Activated CD4-positive, alpha-beta T cell treated with anti-CD3 and anti-CD28 coated beads for 36 hours (primary cell): ENCODE data around the gene PDRG1. TPM values are rescaled to one million over a fixed set of nuclear protein-coding genes. Genes with fewer than 3 reads are reported as not detected.

Experiments used
- ATAC-seq: fragments of 200-7000 bp; cut with Tn5 transposase; one replicate; pipeline ENCODE4 v1.10.0; 2021; ENCODE audit warnings: mild to moderate bottlenecking, moderate library complexity
- CTCF ChIA-PET: fragments of 350-600 bp; sonication (Branson Sonifier 250); formaldehyde crosslinking; loops from one replicate; lab custom pipeline; 2021; ENCODE audit warnings: antibody characterized with exemption; lab: Charles Lee
- POLR2A ChIA-PET: fragments of 350-600 bp; sonication (Branson Sonifier 250); formaldehyde crosslinking; loops from one replicate; lab custom pipeline; 2021; ENCODE audit warnings: antibody characterized with exemption, inconsistent platforms; lab: Charles Lee
- DNase-seq: peaks from one replicate; pipeline ENCODE4 v3.0.0-alpha.2; 2020
- H3K27ac Mint-ChIP-seq: one replicate; pipeline ENCODE4 v1.8.0; 2021; ENCODE audit warnings: mixed read lengths
- H3K27me3 Mint-ChIP-seq: one replicate; pipeline ENCODE4 v1.8.0; 2021; ENCODE audit warnings: mixed read lengths
- H3K36me3 Mint-ChIP-seq: one replicate; pipeline ENCODE4 v1.8.0; 2021; ENCODE audit warnings: low read depth, mixed read lengths
- H3K4me1 Mint-ChIP-seq: one replicate; pipeline ENCODE4 v1.8.0; 2021; ENCODE audit warnings: mixed read lengths
- H3K4me3 Mint-ChIP-seq: one replicate; pipeline ENCODE4 v1.8.0; 2021; ENCODE audit warnings: mild to moderate bottlenecking, moderate library complexity, mixed read lengths
- H3K9me3 Mint-ChIP-seq: one replicate; pipeline ENCODE4 v1.8.0; 2021; ENCODE audit warnings: low read depth, mixed read lengths
- intact Hi-C, 2 experiments: fragments of 100-400 bp; cut with DNase I in 1 of 2; cut with micrococcal nuclease in 1 of 2; formaldehyde crosslinking; loops; one replicate each; pipeline versions ENCODE4 v1.14.2 to v1.15.1; 2022 to 2024; cut with DNase I, micrococcal nuclease
- total RNA-seq, 2 experiments: library from RNA; stranded (reverse); gene quantifications; one replicate each; pipeline ENCODE4 v1.2.3, GENCODE V29; 2021

PDRG1 gene
- total RNA-seq, 2 experiments from 2014 or later, result 12.8 to 18.4 TPM

DNA sequence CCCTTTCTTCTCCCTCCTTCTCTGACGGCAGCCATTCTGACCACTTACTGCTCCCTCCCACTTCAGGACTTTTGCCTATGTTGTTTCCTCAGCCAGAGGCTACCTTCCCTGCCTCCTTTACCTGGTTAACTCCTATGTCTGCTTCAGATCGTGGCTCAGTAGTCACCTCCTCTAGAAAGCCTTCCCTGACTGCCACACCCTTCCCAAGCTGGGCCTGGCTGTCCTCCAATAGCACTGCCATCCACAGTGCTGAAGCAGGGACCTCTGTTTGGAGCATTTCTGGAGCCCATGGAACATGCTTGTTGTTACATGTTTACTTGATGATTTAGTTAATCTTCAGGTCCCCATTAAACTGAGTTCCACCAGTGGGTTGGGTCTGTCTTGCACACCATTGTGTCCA lies 29.9 kb upstream of the PDRG1 start:
- Mint-ChIP-seq H3K4me3 (no peak overlapping the region), H3K27ac (no peak overlapping the region), H3K9me3 (no peaks in the 10 kb centered on the region), H3K36me3 (no peaks in the 10 kb centered on the region), H3K4me1 (no peaks in the 10 kb centered on the region), H3K27me3 (peaks cover 11% of the 10 kb centered on the region)
- POLR2A ChIA-PET, result no interaction called here
- intact Hi-C loops, result no loop called here
- no peak for ATAC-seq
- no peak for DNase-seq
- CTCF ChIA-PET, result no interaction called here

DNA sequence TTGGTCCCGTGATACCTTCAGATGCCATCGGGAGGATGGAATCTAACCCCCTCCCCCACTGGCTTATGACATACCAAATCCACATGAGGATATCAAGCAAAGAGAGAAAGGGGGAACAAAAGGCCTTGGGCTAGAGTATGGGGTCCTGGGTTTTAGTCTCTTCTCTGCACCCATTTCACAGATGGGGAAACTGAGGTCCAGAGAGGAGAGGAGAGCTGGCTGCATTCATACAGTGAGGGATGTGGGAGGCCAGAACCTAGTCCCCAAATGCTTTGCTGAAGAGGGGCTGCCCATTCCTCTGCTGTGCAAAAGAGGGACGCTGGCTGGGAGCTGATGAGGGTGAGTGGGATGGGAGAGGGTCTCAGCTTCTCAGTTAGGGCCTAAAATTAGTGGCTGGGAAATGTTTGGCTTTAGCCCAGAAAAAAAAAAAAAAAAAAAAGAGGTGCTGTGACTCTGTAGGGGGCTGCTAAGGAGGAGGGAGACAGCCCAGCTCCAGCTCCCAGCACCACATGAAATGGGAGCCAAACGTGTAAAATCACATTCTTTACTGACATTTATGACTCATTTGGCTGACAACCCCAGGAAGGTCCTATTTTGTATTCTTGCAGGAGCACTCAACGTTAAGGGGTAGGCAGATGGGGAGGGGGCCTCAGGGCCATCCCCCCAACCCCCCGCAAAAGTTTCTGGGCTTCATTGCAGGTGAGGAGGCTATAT lies 28.0 kb upstream of the PDRG1 start:
- H3K4me1 Mint-ChIP-seq, result no peaks in the 10 kb centered on the region
- intact Hi-C loops, result no loop called here
- DNase-seq (no peak), ATAC-seq (no peak)
- H3K27me3 Mint-ChIP-seq, result peaks cover 19% of the 10 kb centered on the region
- H3K36me3 Mint-ChIP-seq, result no peaks in the 10 kb centered on the region
- no peaks in the 10 kb centered on the region for H3K9me3 Mint-ChIP-seq
- no peak overlapping the region for H3K4me3 Mint-ChIP-seq
- POLR2A ChIA-PET, result no interaction called here
- CTCF ChIA-PET, result interaction anchor here (0.9 kb wide), 1 partner anchor 52 kb away, joined by 4 read pairs; no protein-coding TSS in a partner anchor
- H3K27ac Mint-ChIP-seq, result no peak overlapping the region

DNA sequence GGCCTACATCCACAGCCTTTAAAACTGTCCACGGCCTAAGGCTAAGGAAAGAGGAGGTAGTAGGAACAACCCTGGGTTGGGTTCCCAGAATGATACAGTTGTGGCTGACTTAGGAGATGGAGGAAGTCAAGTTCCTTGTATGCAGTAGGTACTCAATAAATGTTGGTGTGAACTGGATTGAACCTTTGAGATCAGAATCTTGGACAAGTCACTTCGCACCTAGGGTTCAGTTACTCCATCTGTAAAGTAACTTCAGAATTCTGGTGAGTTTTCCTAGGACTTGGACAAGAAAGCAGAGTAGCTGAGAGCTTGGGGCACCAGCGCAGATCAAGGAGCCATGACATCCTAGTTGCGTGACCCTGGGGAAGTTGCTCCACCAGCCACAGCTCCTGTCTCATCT lies 25.2 kb upstream of the PDRG1 start:
- ChIA-PET POLR2A (no interaction called here), CTCF (interaction anchor here (1.0 kb wide), 1 partner anchor 124 kb away, joined by 3 read pairs; no protein-coding TSS in a partner anchor)
- no peak overlapping the region for H3K27ac Mint-ChIP-seq
- DNase-seq, result no peak
- H3K9me3 Mint-ChIP-seq, result no peaks in the 10 kb centered on the region
- H3K4me1 Mint-ChIP-seq, result no peaks in the 10 kb centered on the region
- H3K36me3 Mint-ChIP-seq, result no peaks in the 10 kb centered on the region
- ATAC-seq, result no peak
- intact Hi-C loops, result no loop called here
- peaks cover 22% of the 10 kb centered on the region for H3K27me3 Mint-ChIP-seq
- H3K4me3 Mint-ChIP-seq, result no peak overlapping the region

DNA sequence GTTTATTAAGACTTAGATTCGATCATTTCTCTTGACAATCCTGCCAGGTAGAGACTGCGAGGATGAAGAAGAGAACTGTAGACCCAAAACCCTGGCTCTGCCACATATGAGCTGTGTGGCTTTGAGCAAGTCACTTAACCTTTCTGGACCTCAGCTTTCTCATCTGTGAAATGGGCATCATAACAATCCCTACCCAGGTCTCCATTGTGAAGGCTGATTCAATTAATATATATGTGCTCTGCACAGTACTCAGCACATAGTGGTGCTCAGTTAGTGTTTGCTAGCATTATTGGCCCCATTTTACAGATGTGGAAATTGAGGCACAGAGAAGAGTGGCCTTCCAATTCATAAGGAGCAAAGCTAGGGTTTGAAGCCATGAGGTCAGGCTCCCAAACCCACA lies 24.0 kb upstream of the PDRG1 start:
- ChIA-PET POLR2A (no interaction called here), CTCF (interaction anchor here (0.7 to 1.6 kb wide), 2 partner anchors 9 to 24 kb away, joined by 3 to 5 read pairs; partner anchors contain the start of gene PDRG1)
- no peaks in the 10 kb centered on the region for H3K4me1 Mint-ChIP-seq
- H3K27ac Mint-ChIP-seq, result no peak overlapping the region
- DNase-seq (no peak), ATAC-seq (no peak)
- H3K9me3 Mint-ChIP-seq, result no peaks in the 10 kb centered on the region
- intact Hi-C loops, result no loop called here
- no peaks in the 10 kb centered on the region for H3K36me3 Mint-ChIP-seq
- H3K4me3 Mint-ChIP-seq, result no peak overlapping the region
- H3K27me3 Mint-ChIP-seq, result peaks cover 23% of the 10 kb centered on the region

DNA sequence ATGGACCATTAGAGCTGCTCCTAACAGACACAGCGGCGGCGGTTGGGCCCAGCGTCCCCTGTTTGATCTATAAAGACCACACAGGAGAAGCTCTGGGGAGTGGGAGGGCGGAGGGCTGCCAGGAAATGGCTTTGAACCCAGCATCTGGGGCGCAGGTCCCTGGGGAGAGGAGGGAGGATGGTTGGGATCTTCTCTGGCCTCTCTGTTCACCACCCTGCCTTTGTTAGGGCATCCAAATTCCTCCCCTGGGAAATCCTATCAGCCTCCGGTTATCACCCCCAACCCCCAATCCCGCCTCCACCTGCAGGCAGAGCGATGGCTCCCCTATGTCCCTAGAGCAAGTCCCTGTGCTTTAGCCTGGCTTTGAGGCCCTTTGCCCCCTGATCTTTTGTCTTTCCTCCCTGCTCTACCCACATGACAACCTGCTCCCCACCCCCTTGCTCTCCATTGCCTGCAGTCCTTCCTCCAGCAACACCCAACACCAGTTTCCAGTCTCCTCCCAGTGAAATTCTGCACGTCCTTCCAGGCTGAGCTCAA lies 23.2 kb upstream of the PDRG1 start:
- POLR2A ChIA-PET, result no interaction called here
- Mint-ChIP-seq H3K36me3 (no peaks in the 10 kb centered on the region), H3K27ac (no peak overlapping the region), H3K4me1 (no peaks in the 10 kb centered on the region), H3K9me3 (no peaks in the 10 kb centered on the region), H3K27me3 (peaks cover 31% of the 10 kb centered on the region), H3K4me3 (no peak overlapping the region)
- CTCF ChIA-PET, result interaction anchor here (0.5 to 1.6 kb wide), 2 partner anchors 23 to 123 kb away, joined by 4 to 5 read pairs; partner anchors contain the start of gene PDRG1
- intact Hi-C loops, result no loop called here
- DNase-seq (no peak), ATAC-seq (no peak)

DNA sequence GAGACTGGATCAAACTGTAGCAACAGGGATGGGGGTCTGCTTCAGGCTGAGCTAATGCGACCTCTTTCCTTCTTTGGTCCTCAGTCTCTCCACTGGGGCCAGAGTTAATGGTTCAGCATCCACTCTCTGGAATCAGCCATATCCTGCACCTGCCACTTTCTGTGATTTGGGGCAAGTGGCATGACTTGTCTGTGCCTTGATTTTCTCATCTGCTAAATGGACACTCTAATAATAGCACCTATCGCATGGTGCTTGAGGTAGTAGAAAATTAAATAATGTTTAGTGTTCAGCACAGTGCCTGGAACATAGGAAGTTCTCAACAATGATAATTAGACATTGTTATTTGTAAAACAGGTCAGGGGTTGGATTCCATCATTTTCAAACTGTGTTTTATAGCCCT lies 22.4 kb upstream of the PDRG1 start:
- intact Hi-C loops, result no loop called here
- H3K4me1 Mint-ChIP-seq, result no peaks in the 10 kb centered on the region
- no peaks in the 10 kb centered on the region for H3K9me3 Mint-ChIP-seq
- ChIA-PET CTCF (no interaction called here), POLR2A (no interaction called here)
- ATAC-seq (no peak), DNase-seq (no peak)
- H3K27ac Mint-ChIP-seq, result no peak overlapping the region
- H3K27me3 Mint-ChIP-seq, result peaks cover 38% of the 10 kb centered on the region
- H3K36me3 Mint-ChIP-seq, result no peaks in the 10 kb centered on the region
- H3K4me3 Mint-ChIP-seq, result no peak overlapping the region

DNA sequence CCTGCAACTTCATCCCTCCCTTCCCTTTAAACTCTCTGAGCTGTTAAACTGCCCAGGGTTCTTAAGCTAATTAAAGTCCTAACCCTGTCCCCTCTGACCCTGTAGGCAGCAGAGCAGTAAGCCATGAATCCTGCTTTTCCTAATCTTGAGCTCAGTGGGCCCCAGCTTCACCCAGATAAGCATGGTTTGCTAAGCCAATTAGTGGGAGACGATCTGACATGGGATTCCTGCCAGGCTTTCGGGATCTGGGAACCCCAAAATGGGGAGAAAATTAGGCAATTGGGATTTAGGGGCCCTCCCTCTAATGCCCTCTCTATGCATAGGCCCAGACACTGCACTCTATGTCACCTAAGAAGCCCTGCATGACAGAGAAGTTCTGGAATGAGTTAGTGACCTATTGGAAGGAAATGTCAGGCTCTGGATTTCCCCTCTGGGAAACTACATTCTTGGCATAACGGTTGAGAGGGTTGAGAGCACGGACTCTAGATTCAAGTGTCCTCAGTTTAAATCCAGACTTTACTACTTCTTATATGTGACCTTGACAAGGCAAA lies 20.7 kb upstream of the PDRG1 start:
- ATAC-seq, result no peak
- H3K9me3 Mint-ChIP-seq, result no peaks in the 10 kb centered on the region
- H3K27ac Mint-ChIP-seq, result no peak overlapping the region
- intact Hi-C loops, result no loop called here
- no peak overlapping the region for H3K4me3 Mint-ChIP-seq
- peaks cover 45% of the 10 kb centered on the region for H3K27me3 Mint-ChIP-seq
- ChIA-PET CTCF (interaction anchor here (0.9 to 1.1 kb wide), 3 partner anchors 9 to 166 kb away, joined by 3 to 4 read pairs (median 3); no protein-coding TSS in a partner anchor), POLR2A (no interaction called here)
- H3K36me3 Mint-ChIP-seq, result no peaks in the 10 kb centered on the region
- no peak for DNase-seq
- H3K4me1 Mint-ChIP-seq, result peaks cover 2% of the 10 kb centered on the region

DNA sequence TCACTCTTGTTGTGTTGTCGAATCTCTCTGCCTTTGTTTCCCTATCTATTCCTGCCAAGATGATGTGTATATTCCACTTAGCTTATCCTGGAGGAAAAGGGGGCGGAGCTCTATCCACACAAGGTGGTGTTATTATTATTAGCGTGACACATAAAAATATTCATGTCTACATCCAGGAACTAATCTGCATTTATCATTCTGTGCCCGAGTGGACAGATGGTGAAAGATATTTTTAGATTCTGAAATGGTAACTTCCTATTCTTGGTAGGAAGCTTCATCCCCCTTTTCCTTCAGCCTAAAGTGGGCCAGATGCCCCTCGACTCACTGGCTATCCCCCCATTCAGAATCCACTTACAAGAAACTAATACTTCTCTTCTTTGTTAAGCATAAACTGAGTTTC lies 18.1 kb upstream of the PDRG1 start:
- peaks cover 2% of the 10 kb centered on the region for H3K4me1 Mint-ChIP-seq
- H3K9me3 Mint-ChIP-seq, result no peaks in the 10 kb centered on the region
- intact Hi-C loops, result no loop called here
- no peaks in the 10 kb centered on the region for H3K36me3 Mint-ChIP-seq
- CTCF ChIA-PET, result interaction anchor here (0.6 to 0.9 kb wide), 4 partner anchors 109 to 355 kb away, joined by 3 to 4 read pairs (median 4); no protein-coding TSS in a partner anchor
- peaks cover 53% of the 10 kb centered on the region for H3K27me3 Mint-ChIP-seq
- POLR2A ChIA-PET, result no interaction called here
- H3K27ac Mint-ChIP-seq, result no peak overlapping the region
- ATAC-seq, result no peak
- no peak for DNase-seq
- H3K4me3 Mint-ChIP-seq, result no peak overlapping the region

DNA sequence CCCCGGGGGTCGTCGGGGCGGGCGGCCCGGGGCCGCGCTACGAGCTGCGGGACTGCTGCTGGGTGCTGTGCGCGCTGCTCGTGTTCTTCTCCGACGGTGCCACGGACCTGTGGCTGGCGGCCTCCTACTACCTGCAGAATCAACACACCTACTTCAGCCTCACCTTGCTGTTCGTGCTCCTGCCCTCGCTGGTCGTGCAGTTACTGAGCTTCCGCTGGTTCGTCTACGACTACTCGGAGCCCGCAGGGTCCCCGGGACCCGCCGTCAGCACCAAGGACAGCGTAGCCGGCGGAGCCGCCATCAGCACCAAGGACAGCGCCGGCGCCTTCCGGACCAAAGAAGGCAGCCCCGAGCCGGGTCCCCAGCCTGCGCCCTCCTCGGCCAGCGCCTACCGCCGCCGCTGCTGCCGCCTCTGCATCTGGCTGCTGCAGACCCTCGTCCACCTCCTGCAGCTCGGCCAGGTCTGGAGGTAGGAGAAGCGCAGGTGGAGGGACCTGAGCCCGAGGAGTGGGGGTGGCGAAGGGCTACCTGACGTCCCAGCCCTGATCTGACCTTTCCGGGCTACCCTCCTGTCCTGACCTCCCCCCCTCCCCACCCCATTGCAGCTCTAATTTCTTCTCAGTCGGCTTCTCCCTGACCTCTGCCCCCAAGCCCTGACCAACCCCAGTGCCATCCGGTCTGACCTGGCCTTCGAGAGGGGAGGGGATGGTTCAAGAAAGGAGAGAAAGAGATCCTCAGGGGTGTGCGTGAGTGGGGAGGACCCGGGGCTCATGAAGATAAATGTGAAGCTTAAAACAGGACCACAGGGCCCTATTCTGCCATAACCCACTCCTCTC lies 16.7 kb upstream of the PDRG1 start:
- DNase-seq (peak; percentile 89), ATAC-seq (peak; percentile 87)
- CTCF ChIA-PET, result no interaction called here
- H3K27me3 Mint-ChIP-seq, result peaks cover 53% of the 10 kb centered on the region
- H3K9me3 Mint-ChIP-seq, result no peaks in the 10 kb centered on the region
- intact Hi-C loops, result loop anchor here in 1 of 2 experiments (1.0 kb wide), 1 partner anchor 16 kb away; the partner anchor contains the start of gene PDRG1
- peak overlapping the region; percentile 70 for H3K4me3 Mint-ChIP-seq
- H3K27ac Mint-ChIP-seq, result no peak overlapping the region
- POLR2A ChIA-PET, result no interaction called here
- peaks cover 2% of the 10 kb centered on the region for H3K4me1 Mint-ChIP-seq
- no peaks in the 10 kb centered on the region for H3K36me3 Mint-ChIP-seq

DNA sequence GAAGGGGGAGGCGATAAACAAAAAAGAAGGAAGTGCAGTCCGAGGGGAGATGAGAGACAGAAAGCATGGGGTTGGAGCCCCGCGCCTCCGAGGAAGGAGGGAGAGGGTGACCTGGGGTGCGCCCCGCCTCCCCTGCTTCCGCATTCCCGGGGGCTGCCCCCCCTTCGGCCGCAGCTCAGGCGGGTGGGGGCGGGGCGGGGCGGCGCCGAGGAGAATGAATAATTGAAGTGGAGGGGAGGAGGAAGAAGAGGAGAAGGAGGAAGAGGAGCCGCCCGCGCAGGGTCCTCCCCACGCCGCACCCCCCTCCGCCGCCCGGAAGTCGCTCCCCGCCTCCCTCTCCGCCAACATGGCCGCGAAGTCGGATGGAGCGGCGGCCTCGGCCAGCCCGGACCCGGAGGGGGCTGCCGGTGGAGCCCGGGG lies 16.0 kb upstream of the PDRG1 start, which contains the start of gene XKR7:
XKR7 (plus strand) TSS at position 322 of the 420 bp plus-strand sequence; CDS start at position 347, 25 bp downstream.
- ATAC-seq (peak; percentile 39), DNase-seq (peak; percentile 47)
- peak within 1 kb of the TSS; percentile 70 for H3K4me3 Mint-ChIP-seq
- ChIA-PET POLR2A (no interaction called here), CTCF (no interaction called here)
- peaks cover 2% of the 10 kb centered on the region for H3K4me1 Mint-ChIP-seq
- H3K27ac Mint-ChIP-seq, result no peak within 1 kb of the TSS
- H3K27me3 Mint-ChIP-seq, result peaks cover 52% of the 10 kb centered on the region
- intact Hi-C loops, result loop anchor here in 1 of 2 experiments (1.0 kb wide), 1 partner anchor 16 kb away; the partner anchor contains the start of gene PDRG1
- no peaks in the 10 kb centered on the region for H3K36me3 Mint-ChIP-seq
- H3K9me3 Mint-ChIP-seq, result no peaks in the 10 kb centered on the region
